Epithelial cell of proximal tubule (primary cell): Measurements from ENCODE around the gene MYCBP2. TPM values are rescaled to one million over a fixed set of nuclear protein-coding genes. Genes with fewer than 3 reads are reported as not detected.
"Not testable (repeated sequence)": the region's sequence is repeated elsewhere in the genome, so short reads cannot be mapped to it uniquely, and the experiment has no call there.

Experiments used
- DNase-seq: peaks from one replicate; pipeline ENCODE4 v3.0.0-alpha.2; 2011; ENCODE audit warnings: low read depth
- H3K4me3 ChIP-seq: 2 replicates; pipeline ENCODE4 v1.5.1; 2011; ENCODE audit warnings: low read depth, mild to moderate bottlenecking, low read length
- CTCF ChIP-seq: conservative IDR thresholded peaks from 2 replicates; pipeline ENCODE4 v1.5.1; 2012; ENCODE audit warnings: low read depth, mild to moderate bottlenecking, low read length
- total RNA-seq: library from RNA; depleted of rRNA; stranded (reverse); fragments of >200 nt; gene quantifications from 2 replicates; pipeline ENCODE4 v1.2.3, GENCODE V29; 2015

MYCBP2 gene
- total RNA-seq, 1 donor from 2014 or later, result 32.3 TPM

GRCh38 chr13:77222909-77223308, 104.0 kb downstream of the MYCBP2 start:
- no peak overlapping the region for H3K4me3 ChIP-seq
- no peak for TF ChIP-seq CTCF
- DNase-seq, result no peak

DNA sequence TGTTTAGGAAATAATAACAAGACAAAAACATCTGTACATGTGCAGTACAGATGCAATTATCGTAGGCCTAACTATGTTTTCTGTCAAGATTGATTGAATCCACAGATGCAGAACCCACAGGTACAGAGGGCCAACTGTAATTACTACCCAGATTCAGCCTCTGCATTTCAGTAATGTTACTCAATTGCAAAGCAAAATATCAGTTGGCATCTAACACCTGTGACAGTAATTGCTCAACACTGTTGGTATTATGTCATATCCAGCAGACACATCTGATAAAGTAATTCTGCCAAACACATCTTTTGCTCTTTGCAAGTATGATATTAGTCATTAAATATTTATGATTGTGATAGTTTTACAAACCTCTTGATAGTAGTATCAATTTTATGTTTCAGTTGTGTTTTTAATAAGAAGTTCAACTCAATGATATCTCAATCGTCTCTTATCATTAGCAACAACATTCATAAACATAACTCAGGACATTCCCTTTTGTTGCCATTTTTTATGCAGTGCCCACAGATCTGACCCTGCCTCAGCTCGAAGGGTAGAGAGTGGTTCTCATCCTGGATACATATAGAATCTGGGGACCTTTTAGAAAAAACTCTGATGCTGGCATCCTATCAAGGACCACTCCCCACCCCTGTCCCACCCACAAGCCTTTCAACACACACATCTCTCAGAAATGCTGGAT, 104.7 kb downstream of the MYCBP2 start:
- no peak for DNase-seq
- no peak for TF ChIP-seq CTCF
- no peak overlapping the region for H3K4me3 ChIP-seq

GRCh38 chr13:77219401-77219800, 107.5 kb downstream of the MYCBP2 start:
- no peak for DNase-seq
- no peak overlapping the region for H3K4me3 ChIP-seq
- no peak for TF ChIP-seq CTCF

DNA sequence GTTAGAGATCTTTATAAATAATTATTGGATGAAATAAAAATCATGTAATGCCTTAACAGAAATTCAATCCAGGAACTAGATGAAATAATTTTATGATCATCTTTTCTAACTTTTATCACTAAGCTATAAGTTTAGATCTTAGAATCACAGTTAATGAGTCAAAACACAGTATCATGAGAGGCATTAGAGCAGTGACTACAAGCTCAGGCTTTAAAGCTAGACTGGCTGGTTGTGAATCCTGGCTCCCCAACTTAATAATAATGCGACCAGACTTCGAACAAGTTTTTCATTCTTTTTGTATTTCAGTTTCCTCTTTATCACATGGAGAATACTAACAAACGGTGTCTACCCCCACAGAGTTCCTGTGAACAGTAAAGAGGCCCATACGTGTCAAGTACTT, 108.6 kb downstream of the MYCBP2 start:
- no peak overlapping the region for H3K4me3 ChIP-seq
- no peak for TF ChIP-seq CTCF
- no peak for DNase-seq

- H3K4me3 ChIP-seq, result no peak overlapping the region
- no peak for DNase-seq
- TF ChIP-seq CTCF, result no peak
Observed at GRCh38 chr13:77215543-77215942, 111.4 kb downstream of the MYCBP2 start.

- H3K4me3 ChIP-seq, result no peak overlapping the region
- no peak for DNase-seq
- no peak for TF ChIP-seq CTCF
Observed at GRCh38 chr13:77213644-77214043, 113.2 kb downstream of the MYCBP2 start.

DNA sequence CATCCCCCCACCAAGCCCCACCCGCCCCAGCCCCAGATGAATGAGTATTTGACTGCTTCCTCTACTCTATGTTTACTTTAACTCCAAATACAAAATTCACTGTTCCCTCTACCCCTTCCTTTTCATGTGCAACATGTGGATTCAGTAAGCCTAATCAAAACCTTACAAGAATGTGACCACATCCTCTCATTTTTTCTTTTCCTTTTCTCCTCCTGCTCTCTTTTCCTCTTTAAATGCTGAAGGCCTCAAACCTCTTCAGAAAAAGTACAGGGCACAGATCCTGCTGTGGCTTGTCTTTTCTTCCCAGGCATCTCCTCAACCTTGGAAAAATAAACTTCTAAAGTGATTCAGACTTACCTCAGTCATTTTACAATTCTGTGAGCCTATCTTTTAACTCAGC, 119.0 kb downstream of the MYCBP2 start:
- TF ChIP-seq CTCF, result no peak
- DNase-seq, result no peak

DNA sequence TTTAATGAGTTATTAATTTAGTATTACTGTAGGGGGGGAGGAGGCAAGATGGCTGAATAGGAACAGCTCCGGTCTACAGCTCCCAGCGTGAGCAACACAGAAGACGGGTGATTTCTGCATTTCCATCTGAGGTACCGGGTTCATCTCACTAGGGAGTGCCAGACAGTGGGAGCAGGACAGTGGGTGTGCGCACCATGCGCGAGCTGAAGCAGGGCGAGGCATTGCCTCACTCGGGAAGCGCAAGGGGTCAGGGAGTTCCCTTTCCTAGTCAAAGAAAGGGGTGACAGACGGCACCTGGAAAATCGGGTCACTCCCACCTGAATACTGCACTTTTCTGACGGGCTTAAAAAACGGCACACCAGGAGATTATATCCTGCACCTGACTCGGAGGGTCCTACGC, 127.9 kb downstream of the MYCBP2 start:
- not testable (repeated sequence) for DNase-seq, H3K4me3 ChIP-seq

More for the DNA sequence above, 119.0 kb downstream of the MYCBP2 start:
- no peak overlapping the region for H3K4me3 ChIP-seq
